ENCODE measurements around the gene DRD3. TPM values are rescaled to one million over a fixed set of nuclear protein-coding genes. Genes with fewer than 3 reads are reported as not detected.

The DRD3 gene
- total and polyA plus RNA-seq, 2 donors (not counting 3 experiments of a cell fraction or from before 2014, with no cell fraction given): not detected

DNA sequence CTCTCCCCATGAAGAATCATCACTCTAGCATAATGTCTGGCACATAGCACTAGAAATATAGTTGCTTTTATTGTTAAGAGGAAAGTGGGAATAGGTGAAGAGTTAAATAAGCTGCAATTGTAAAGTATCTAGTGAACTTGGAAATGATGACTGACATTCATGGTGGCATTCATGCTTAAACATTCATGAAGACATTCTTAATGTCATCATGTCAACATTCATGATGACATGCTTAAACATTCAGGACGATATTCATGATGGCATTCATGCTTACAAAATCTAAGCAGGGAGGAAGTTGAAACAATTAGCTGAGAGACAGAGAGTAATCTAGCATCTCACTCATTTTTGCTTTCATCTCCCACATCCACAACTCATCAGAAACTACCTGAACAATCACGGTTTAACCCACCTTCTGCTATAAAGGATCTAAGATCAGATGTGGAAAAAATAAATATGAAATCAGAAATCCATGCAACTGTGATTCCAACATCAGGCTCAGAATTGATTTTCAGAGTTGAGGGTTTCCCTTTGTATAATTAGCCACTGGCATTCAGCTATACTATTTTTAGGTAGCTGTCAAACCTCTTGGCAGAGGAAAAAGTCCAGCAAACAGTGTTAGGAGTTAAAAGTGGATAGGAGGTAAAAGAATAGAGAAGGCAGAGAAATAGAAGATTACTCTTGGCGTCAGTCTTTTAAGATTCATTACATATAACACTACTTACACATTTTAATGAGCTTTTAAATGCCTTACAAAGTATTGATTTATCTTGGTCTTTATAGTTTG, 3.5 kb downstream of the DRD3 start:
- DNase-seq (ENCODE audit: low read depth, low spot score) (no peak), FAIRE-seq (no peak)
- BruUV-seq (replicated peaks): no TSS peak
- Histone ChIP-seq H3K79me2 (ENCODE audit: control insufficient read depth, insufficient read depth, low read length) (no peaks in the 10 kb centered on the region), H3K4me2 (ENCODE audit: insufficient read depth, low read length) (no peak overlapping the region), H3K9ac (replicated peaks; ENCODE audit: extremely low read depth, insufficient read depth, low read length) (no peak overlapping the region), H3K9me3 (replicated peaks; ENCODE audit: control insufficient read depth, insufficient read depth, low read length) (no peaks in the 10 kb centered on the region), H4K20me1 (replicated peaks; ENCODE audit: control insufficient read depth, extremely low read depth, insufficient read depth, low read length) (no peaks in the 10 kb centered on the region), H3K9me1 (replicated peaks; ENCODE audit: control insufficient read depth, extremely low read depth, insufficient read depth, low read length) (no peaks in the 10 kb centered on the region), H3K4me1 (ENCODE audit: control insufficient read depth, extremely low read depth, insufficient read depth, low read length) (no peaks in the 10 kb centered on the region), H3K4me3 (replicated peaks in 1 of 3; ENCODE audit: insufficient read depth in 1 of 3, low read depth in 1 of 3, low read length in 3 of 3) (no peak overlapping the region), H3K36me3 (ENCODE audit: control insufficient read depth in 2 of 2, extremely low read depth in 1 of 2, insufficient read depth in 2 of 2, low read length in 2 of 2) (no peaks in the 10 kb centered on the region), H2AFZ (ENCODE audit: low read depth, low read length) (no peak overlapping the region), H3K27ac (ENCODE audit: insufficient read depth, low read depth, low read length) (no peak overlapping the region), H3K27me3 (ENCODE audit: control insufficient read depth in 2 of 2, insufficient read depth in 2 of 2, low read length in 2 of 2) (peaks cover 9 to 12% of the 10 kb centered on the region in 2 experiments)
- TF ChIP-seq FOS (IDR thresholded peaks at IDR 0.05; ENCODE audit: borderline replicate concordance, insufficient read depth, low read length): no peak
- TF ChIP-seq POLR2A (IDR thresholded peaks at IDR 0.05; ENCODE audit: low read depth, low read length): no peak
- TF ChIP-seq, protein P1, sequence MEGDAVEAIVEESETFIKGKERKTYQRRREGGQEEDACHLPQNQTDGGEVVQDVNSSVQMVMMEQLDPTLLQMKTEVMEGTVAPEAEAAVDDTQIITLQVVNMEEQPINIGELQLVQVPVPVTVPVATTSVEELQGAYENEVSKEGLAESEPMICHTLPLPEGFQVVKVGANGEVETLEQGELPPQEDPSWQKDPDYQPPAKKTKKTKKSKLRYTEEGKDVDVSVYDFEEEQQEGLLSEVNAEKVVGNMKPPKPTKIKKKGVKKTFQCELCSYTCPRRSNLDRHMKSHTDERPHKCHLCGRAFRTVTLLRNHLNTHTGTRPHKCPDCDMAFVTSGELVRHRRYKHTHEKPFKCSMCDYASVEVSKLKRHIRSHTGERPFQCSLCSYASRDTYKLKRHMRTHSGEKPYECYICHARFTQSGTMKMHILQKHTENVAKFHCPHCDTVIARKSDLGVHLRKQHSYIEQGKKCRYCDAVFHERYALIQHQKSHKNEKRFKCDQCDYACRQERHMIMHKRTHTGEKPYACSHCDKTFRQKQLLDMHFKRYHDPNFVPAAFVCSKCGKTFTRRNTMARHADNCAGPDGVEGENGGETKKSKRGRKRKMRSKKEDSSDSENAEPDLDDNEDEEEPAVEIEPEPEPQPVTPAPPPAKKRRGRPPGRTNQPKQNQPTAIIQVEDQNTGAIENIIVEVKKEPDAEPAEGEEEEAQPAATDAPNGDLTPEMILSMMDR (IDR thresholded peaks at IDR 0.05; ENCODE audit: extremely low read depth in 1 of 2, insufficient read depth in 1 of 2, low read depth in 1 of 2, low read length in 2 of 2): no peak
- TF ChIP-seq POLR2AphosphoS5 (IDR thresholded peaks at IDR 0.05; ENCODE audit: insufficient read depth, low read depth, low read length): no peak
- TF ChIP-seq MYC (IDR thresholded peaks at IDR 0.05; ENCODE audit: low read depth, low read length): no peak
- TF ChIP-seq GATA2 (IDR thresholded peaks at IDR 0.05; ENCODE audit: insufficient read depth, insufficient read length, low read depth, low read length): no peak
- no peak for TF ChIP-seq JUN (IDR thresholded peaks at IDR 0.05; ENCODE audit: borderline replicate concordance, insufficient read depth, insufficient read length, low read depth)
- TF ChIP-seq, protein P2, sequence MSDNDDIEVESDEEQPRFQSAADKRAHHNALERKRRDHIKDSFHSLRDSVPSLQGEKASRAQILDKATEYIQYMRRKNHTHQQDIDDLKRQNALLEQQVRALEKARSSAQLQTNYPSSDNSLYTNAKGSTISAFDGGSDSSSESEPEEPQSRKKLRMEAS (IDR thresholded peaks at IDR 0.05; ENCODE audit: insufficient read depth, insufficient read length): no peak
- TF ChIP-seq EZH2 (IDR thresholded peaks at IDR 0.05; ENCODE audit: borderline replicate concordance, low read depth, low read length, severe bottlenecking): no peak
- intact Hi-C loops (cut with micrococcal nuclease): no loop called here
- dilution Hi-C loops (cut with MboI; ENCODE audit: extremely low pct_ligation_motif_present, low sequenced_read_pairs): no loop called here
- ChIA-PET POLR2A (no interaction called here), CTCF (interaction anchor here (0.8 to 2.1 kb wide), 4 partner anchors 19 to 331 kb away, joined by 3 to 5 read pairs (median 4); no protein-coding TSS in a partner anchor)
